Gastrocnemius medialis (tissue), 4 donors: ENCODE results near the gene BANF2.

ENCODE experiments used
- POLR2A ChIP-seq, 2 donors: fragments of 450-650 bp; IDR thresholded peaks; one replicate each; pipeline ENCODE4 v1.6.1; 2017; ENCODE audit warnings: antibody characterized with exemption in 2 of 2, mild to moderate bottlenecking in 2 of 2, moderate library complexity in 2 of 2
- TF ChIP-seq, protein P1 (sequence below), 5 experiments: fragments of 450-650 bp in 3 of 5; fragments of 200-600 bp in 2 of 5; sonication (generic) in 2 of 5; IDR thresholded peaks in 4 of 5; conservative IDR thresholded peaks in 1 of 5; 1 replicate in 4 of 5; 2 replicates in 1 of 5; pipeline ENCODE4 v1.5.1; 2016 to 2019; ENCODE audit warnings: antibody characterized with exemption in 5 of 5, mild to moderate bottlenecking in 3 of 5, moderate library complexity in 3 of 5

DNA sequence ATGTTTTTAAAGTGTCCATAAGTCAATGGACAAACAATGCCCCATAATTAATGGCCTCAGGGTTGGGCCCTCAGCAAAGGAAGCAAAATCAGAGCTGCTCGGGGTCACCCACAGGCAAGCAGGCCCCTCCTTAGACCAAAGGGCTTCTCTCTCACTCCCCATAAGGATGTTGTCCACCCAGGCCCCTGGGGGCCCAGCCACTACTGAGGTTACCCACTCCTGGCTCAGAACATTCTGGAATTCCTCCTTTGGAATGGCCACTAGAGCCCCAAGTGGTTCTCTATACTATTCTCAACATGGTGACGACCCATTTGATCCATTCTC lies 50.9 kb downstream of the BANF2 start:
- TF ChIP-seq, protein P1, sequence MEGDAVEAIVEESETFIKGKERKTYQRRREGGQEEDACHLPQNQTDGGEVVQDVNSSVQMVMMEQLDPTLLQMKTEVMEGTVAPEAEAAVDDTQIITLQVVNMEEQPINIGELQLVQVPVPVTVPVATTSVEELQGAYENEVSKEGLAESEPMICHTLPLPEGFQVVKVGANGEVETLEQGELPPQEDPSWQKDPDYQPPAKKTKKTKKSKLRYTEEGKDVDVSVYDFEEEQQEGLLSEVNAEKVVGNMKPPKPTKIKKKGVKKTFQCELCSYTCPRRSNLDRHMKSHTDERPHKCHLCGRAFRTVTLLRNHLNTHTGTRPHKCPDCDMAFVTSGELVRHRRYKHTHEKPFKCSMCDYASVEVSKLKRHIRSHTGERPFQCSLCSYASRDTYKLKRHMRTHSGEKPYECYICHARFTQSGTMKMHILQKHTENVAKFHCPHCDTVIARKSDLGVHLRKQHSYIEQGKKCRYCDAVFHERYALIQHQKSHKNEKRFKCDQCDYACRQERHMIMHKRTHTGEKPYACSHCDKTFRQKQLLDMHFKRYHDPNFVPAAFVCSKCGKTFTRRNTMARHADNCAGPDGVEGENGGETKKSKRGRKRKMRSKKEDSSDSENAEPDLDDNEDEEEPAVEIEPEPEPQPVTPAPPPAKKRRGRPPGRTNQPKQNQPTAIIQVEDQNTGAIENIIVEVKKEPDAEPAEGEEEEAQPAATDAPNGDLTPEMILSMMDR (IDR thresholded peaks at IDR 0.05 in 4 of 5, conservative IDR thresholded peaks at IDR 0.05 in 1 of 5): no peak
- TF ChIP-seq POLR2A (IDR thresholded peaks at IDR 0.05): no peak
